GM23248 (cell line): ENCODE measurements around the gene LEAP2. TPM values are rescaled to one million over a fixed set of nuclear protein-coding genes. Genes with fewer than 3 reads are reported as not detected.
A peak's percentile ranks its signal among the peaks of the same experiment; 100 is the strongest.

Source experiments
- DNase-seq: peaks from one replicate; pipeline ENCODE4 v3.0.0-alpha.2; 2015
- H2AFZ ChIP-seq: fragments of 200-600 bp; sonication (generic); 2 replicates; pipeline ENCODE4 v1.6.1; 2016; ENCODE audit warnings: antibody characterized with exemption
- H3F3A ChIP-seq: fragments of 200-600 bp; sonication (generic); 2 replicates; pipeline ENCODE4 v1.6.1; 2016; ENCODE audit warnings: mild to moderate bottlenecking, antibody characterized with exemption, mixed run types; ENCODE audit not compliant: insufficient read depth
- H3K27ac ChIP-seq: fragments of 200-600 bp; sonication (generic); 2 replicates; pipeline ENCODE4 v1.5.1; 2016; ENCODE audit warnings: mild to moderate bottlenecking
- H3K27me3 ChIP-seq: fragments of 200-600 bp; sonication (generic); replicated peaks from 2 replicates; pipeline ENCODE4 v1.6.1; 2016; ENCODE audit warnings: mild to moderate bottlenecking; ENCODE audit not compliant: insufficient read depth
- H3K36me3 ChIP-seq: fragments of 200-600 bp; sonication (generic); 2 replicates; pipeline ENCODE4 v1.6.1; 2016; ENCODE audit warnings: low read depth, mild to moderate bottlenecking
- H3K4me1 ChIP-seq: fragments of 200-600 bp; sonication (generic); 2 replicates; pipeline ENCODE4 v1.6.1; 2016; ENCODE audit warnings: mild to moderate bottlenecking; ENCODE audit not compliant: insufficient read depth
- H3K4me2 ChIP-seq: fragments of 200-600 bp; sonication (generic); one replicate; pipeline ENCODE4 v1.6.1; 2016; ENCODE audit warnings: mild to moderate bottlenecking; ENCODE audit not compliant: unreplicated experiment
- H3K4me3 ChIP-seq: fragments of 200-600 bp; sonication (generic); 2 replicates; pipeline ENCODE4 v1.5.1; 2016; ENCODE audit warnings: mild to moderate bottlenecking
- H3K79me2 ChIP-seq: fragments of 200-600 bp; sonication (generic); 2 replicates; pipeline ENCODE4 v1.6.1; 2016; ENCODE audit warnings: mild to moderate bottlenecking; ENCODE audit not compliant: insufficient read depth
- H3K9ac ChIP-seq: fragments of 200-600 bp; sonication (generic); 2 replicates; pipeline ENCODE4 v1.6.1; 2016; ENCODE audit warnings: mild to moderate bottlenecking
- H3K9me2 ChIP-seq: fragments of 200-600 bp; sonication (generic); 2 replicates; pipeline ENCODE4 v1.6.1; 2016; ENCODE audit warnings: mixed run types, mild to moderate bottlenecking, moderate library complexity; ENCODE audit not compliant: insufficient read depth
- H3K9me3 ChIP-seq: fragments of 200-600 bp; sonication (generic); one replicate; pipeline ENCODE4 v1.6.1; 2017; ENCODE audit warnings: low read depth
- H4K20me1 ChIP-seq: fragments of 200-600 bp; sonication (generic); 2 replicates; pipeline ENCODE4 v1.6.0; 2016; ENCODE audit not compliant: insufficient read depth
- EZH2 ChIP-seq: fragments of 200-600 bp; sonication (generic); IDR thresholded peaks from 2 replicates; pipeline ENCODE4 v1.6.1; 2018; ENCODE audit warnings: antibody characterized with exemption, mild to moderate bottlenecking; ENCODE audit not compliant: insufficient read depth, poor library complexity, severe bottlenecking
- EZH2phosphoT487 ChIP-seq: fragments of 200-600 bp; sonication (generic); IDR thresholded peaks from 2 replicates; pipeline ENCODE4 v1.6.1; 2018; ENCODE audit warnings: antibody characterized with exemption, moderate library complexity, mild to moderate bottlenecking, low read depth; ENCODE audit not compliant: insufficient read depth
- whole genome bisulfite sequencing, 2 experiments: methylation state at CpG; one replicate each; pipeline ENCODE4 v1.1.6; 2015 to 2017; ENCODE audit warnings: low lambda C conversion rate in 2 of 2, low coverage in 1 of 2; ENCODE audit errors: missing lambda C conversion rate in 2 of 2; 5-methylcytosine and 5-hydroxymethylcytosine counted together
- in situ Hi-C: fragments of 300-500 bp; cut with MboI; formaldehyde crosslinking; loops from 2 replicates; pipeline ENCODE4 v1.15.0; 2020
- polyA plus RNA-seq: library from polyadenylated mRNA; unstranded; fragments of >200 nt; fragmentation: Nextera tagmentation; extraction: Ambion mirVana; gene quantifications from 2 replicates; pipeline ENCODE4 v1.2.1, GENCODE V29; 2016
- total RNA-seq: library from RNA; depleted of rRNA; stranded (reverse); fragments of >200 nt; shearing (Covaris generic); gene quantifications from 2 replicates; pipeline ENCODE4 v1.2.3, GENCODE V29; 2014

The LEAP2 gene
- total and polyA plus RNA-seq, 2 experiments from 2014 or later = 0.33 TPM; not detected in 1

DNA sequence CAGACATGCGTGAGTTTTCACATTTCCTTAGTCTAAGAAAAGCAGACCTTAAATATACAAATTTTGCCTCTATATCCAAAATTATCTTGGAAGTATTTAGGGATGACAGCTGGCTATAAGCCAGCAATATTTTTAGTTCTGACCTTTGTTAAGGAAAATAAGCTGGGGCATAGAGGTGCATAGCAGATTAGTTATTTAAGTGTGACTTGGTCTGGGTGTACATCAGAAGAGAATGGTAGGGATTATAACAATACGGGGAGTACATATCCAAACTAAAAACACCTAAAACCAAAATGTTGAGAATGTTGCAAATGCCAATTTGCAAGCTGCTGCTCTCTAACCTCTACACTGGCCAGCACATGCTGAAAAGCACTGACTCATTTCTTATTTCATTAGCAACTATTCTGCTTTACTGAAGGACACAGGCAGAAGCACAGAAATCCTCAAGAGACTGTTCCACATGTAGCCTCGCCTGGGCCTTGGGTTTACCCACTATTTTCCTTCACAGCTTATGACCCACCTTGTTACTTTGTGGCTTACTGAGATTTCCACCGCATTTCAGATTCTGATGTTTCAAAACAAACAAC is 22.3 kb downstream of the LEAP2 start:
- H3K36me3 ChIP-seq = peaks cover 92% of the 10 kb centered on the region
- H4K20me1 ChIP-seq = no peaks in the 10 kb centered on the region
- in situ Hi-C loops = no loop called here

GRCh38 chr5:132896685-132897084 is 23.2 kb downstream of the LEAP2 start:
- in situ Hi-C loops = no loop called here
- no peak for TF ChIP-seq EZH2
- TF ChIP-seq EZH2phosphoT487 = no peak

More for the DNA sequence above, 22.3 kb downstream of the LEAP2 start:
- H3K4me1 ChIP-seq = no peaks in the 10 kb centered on the region
- H3K27me3 ChIP-seq = no peaks in the 10 kb centered on the region
- 89% methylated on average over 4 of the region's 4 CpGs for WGBS, 2 experiments
- H3K4me2 ChIP-seq = no peak overlapping the region
- H3K9me2 ChIP-seq = no peaks in the 10 kb centered on the region
- peak; percentile 29 for DNase-seq
- H3K9me3 ChIP-seq = no peaks in the 10 kb centered on the region
- no peak overlapping the region for H2AFZ ChIP-seq
- peaks cover 34% of the 10 kb centered on the region for H3F3A ChIP-seq
- no peak overlapping the region for H3K27ac ChIP-seq
- peaks cover 99% of the 10 kb centered on the region for H3K79me2 ChIP-seq
- H3K9ac ChIP-seq = no peak overlapping the region
- H3K4me3 ChIP-seq = no peak overlapping the region
- no peak for TF ChIP-seq EZH2
- TF ChIP-seq EZH2phosphoT487 = no peak

DNA sequence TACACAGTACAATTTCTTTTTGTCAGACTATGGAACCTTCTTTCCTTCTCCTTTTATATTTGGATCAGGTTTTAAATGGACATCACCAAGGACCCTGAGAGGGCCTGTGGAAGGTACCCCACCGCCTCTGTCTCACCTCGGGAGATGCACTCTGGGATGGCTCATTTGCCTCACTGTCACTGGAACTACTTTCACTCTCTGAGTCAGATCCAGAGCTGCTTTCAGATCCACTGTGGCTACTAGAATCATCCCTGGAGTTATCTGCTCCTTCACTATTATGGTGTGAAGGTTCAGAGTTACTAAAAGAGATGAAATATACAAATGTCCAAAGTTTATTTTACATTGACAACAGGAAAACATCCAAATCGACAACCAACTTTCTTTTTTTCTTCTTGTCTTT is 24.6 kb downstream of the LEAP2 start:
- Histone ChIP-seq H3K36me3 (peaks cover 83% of the 10 kb centered on the region), H3K27me3 (no peaks in the 10 kb centered on the region), H3K4me3 (no peak overlapping the region), H3K4me1 (no peaks in the 10 kb centered on the region), H3K9ac (no peak overlapping the region), H3F3A (peaks cover 38% of the 10 kb centered on the region), H4K20me1 (no peaks in the 10 kb centered on the region; the same call in 1 of the 2 replicates), H3K9me2 (no peaks in the 10 kb centered on the region), H3K9me3 (no peaks in the 10 kb centered on the region), H3K4me2 (no peak overlapping the region), H3K27ac (no peak overlapping the region), H2AFZ (no peak overlapping the region), H3K79me2 (peaks cover 99% of the 10 kb centered on the region)
- TF ChIP-seq EZH2 (no peak), EZH2phosphoT487 (no peak)
- in situ Hi-C loops = no loop called here
- 66 to 74% methylated on average over 3 of the region's 3 CpGs for WGBS, 2 experiments
- no peak for DNase-seq

More at GRCh38 chr5:132896685-132897084, 23.2 kb downstream of the LEAP2 start:
- no peak overlapping the region for H3K4me2 ChIP-seq
- H3K9ac ChIP-seq = no peak overlapping the region
- H3K4me3 ChIP-seq = no peak overlapping the region
- H2AFZ ChIP-seq = no peak overlapping the region
- peaks cover 99% of the 10 kb centered on the region for H3K79me2 ChIP-seq
- H3F3A ChIP-seq = peaks cover 34% of the 10 kb centered on the region
- WGBS, 2 experiments = 91% methylated on average over 7 of the region's 7 CpGs
- no peaks in the 10 kb centered on the region for H3K27me3 ChIP-seq
- no peaks in the 10 kb centered on the region for H4K20me1 ChIP-seq
- H3K4me1 ChIP-seq = no peaks in the 10 kb centered on the region
- no peaks in the 10 kb centered on the region for H3K9me3 ChIP-seq
- H3K9me2 ChIP-seq = no peaks in the 10 kb centered on the region
- no peak overlapping the region for H3K27ac ChIP-seq
- no peak for DNase-seq
- peaks cover 92% of the 10 kb centered on the region for H3K36me3 ChIP-seq

GRCh38 chr5:132901036-132901435 is 27.6 kb downstream of the LEAP2 start:
- 98% methylated on average over 4 of the region's 4 CpGs for WGBS, 2 experiments
- Histone ChIP-seq H3K4me3 (no peak overlapping the region), H3K4me2 (no peak overlapping the region), H3K79me2 (peaks cover 99% of the 10 kb centered on the region), H2AFZ (no peak overlapping the region), H3F3A (peaks cover 31% of the 10 kb centered on the region), H3K4me1 (no peaks in the 10 kb centered on the region), H3K27me3 (no peaks in the 10 kb centered on the region), H3K27ac (no peak overlapping the region), H3K36me3 (peaks cover 72% of the 10 kb centered on the region), H3K9me3 (no peaks in the 10 kb centered on the region), H3K9me2 (no peaks in the 10 kb centered on the region), H3K9ac (no peak overlapping the region), H4K20me1 (no peaks in the 10 kb centered on the region; the same call in 1 of the 2 replicates)
- DNase-seq = no peak
- TF ChIP-seq EZH2 (no peak), EZH2phosphoT487 (no peak)
- in situ Hi-C loops = no loop called here
